Heart right ventricle (tissue), 16 donors: ENCODE results near the gene AGER. TPM values are rescaled to one million over a fixed set of nuclear protein-coding genes. Genes with fewer than 3 reads are reported as not detected.
A peak's percentile ranks its signal among the peaks of the same experiment; 100 is the strongest.

Source experiments
- ATAC-seq, 8 donors: fragments of 200-7000 bp; cut with Tn5 transposase; one replicate each; pipeline ENCODE4 v1.9.1; 2020; ENCODE audit warnings: mild to moderate bottlenecking in 8 of 8, moderate library complexity in 8 of 8, moderate number of reproducible peaks in 1 of 8
- DNase-seq, 2 donors: peaks; one replicate each; pipeline ENCODE4 v3.0.0-alpha.2; 2020
- H3K27ac ChIP-seq, 10 donors: fragments of 200-600 bp; sonication (generic) in 2 of 10; one replicate each; pipeline versions ENCODE4 v1.5.0 to v1.8.0; 2020 to 2022; ENCODE audit warnings: mild to moderate bottlenecking in 3 of 10
- H3K27me3 ChIP-seq, 7 donors: fragments of 200-600 bp; one replicate each; pipeline ENCODE4 v1.8.0; 2021 to 2022; ENCODE audit warnings: mild to moderate bottlenecking in 2 of 7
- H3K36me3 ChIP-seq, 9 donors: fragments of 200-600 bp; sonication (generic) in 1 of 9; one replicate each; pipeline versions ENCODE4 v1.5.0 to v1.8.0; 2020 to 2022; ENCODE audit warnings: mild to moderate bottlenecking in 2 of 9
- H3K4me1 ChIP-seq, 9 donors: fragments of 200-600 bp; sonication (generic) in 1 of 9; one replicate each; pipeline versions ENCODE4 v1.5.0 to v1.8.0; 2020 to 2022; ENCODE audit warnings: mild to moderate bottlenecking in 4 of 9
- H3K4me3 ChIP-seq, 10 donors: fragments of 200-600 bp; sonication (generic) in 2 of 10; one replicate each; pipeline versions ENCODE4 v1.5.0 to v1.8.0; 2020 to 2022; ENCODE audit warnings: mild to moderate bottlenecking in 7 of 10, moderate library complexity in 2 of 10
- H3K9me3 ChIP-seq, 11 donors: fragments of 200-600 bp in 10 of 11; sonication (generic) in 2 of 11; one replicate each; pipeline versions ENCODE4 v1.5.0 to v1.8.0; 2013 to 2022; ENCODE audit warnings: mild to moderate bottlenecking in 2 of 11, control low read depth in 1 of 11, moderate library complexity in 1 of 11
- WGBS, 2 donors: extraction: QIAGEN DNeasy Blood & Tissue Kit; methylation state at CpG; one replicate each; pipeline ENCODE4 v1.1.7; 2013; ENCODE audit warnings: inconsistent platforms in 1 of 2; 5-methylcytosine and 5-hydroxymethylcytosine counted together
- intact Hi-C, 10 donors: fragments of 100-400 bp; cut with DNase I; formaldehyde crosslinking; loops; one replicate each; pipeline versions ENCODE4 v1.11.1 to v1.14.2; 2022
- polyA plus RNA-seq, 2 donors: library from polyadenylated mRNA; stranded (reverse); fragments of 200-250 nt; gene quantifications; one replicate each; pipeline ENCODE4 v1.2.3, GENCODE V29; 2013
- total RNA-seq, 10 donors: library from RNA; stranded (reverse); fragmentation: NEBNext Ultra II Directional in 3 of 10; extraction: Animal tissue kit (Norgen Biotek cat#: 25700) in 3 of 10; gene quantifications; one replicate each; pipeline versions ENCODE4 v1.2.1 to v1.2.4, GENCODE V29; 2021 to 2023
- TF ChIP-seq, protein P1 (sequence below), 9 donors: fragments of 200-600 bp; sonication (generic) in 2 of 9; IDR thresholded peaks; one replicate each; pipeline versions ENCODE4 v1.5.0 to v1.8.0; 2021 to 2022; ENCODE audit warnings: antibody characterized with exemption in 9 of 9, mild to moderate bottlenecking in 5 of 9, moderate library complexity in 1 of 9
- donor health status: Arrhythmogenic right ventricular cardiomyopathy.
- donor health status: ischemic (EF 13 %, LVEDD 7.1; RV severe dilation, severe dysfunction).
- donor health status: healthy with polysubstance abuse.
- donor health status: DM: no; HTN: yes; CAD: no.
- donor health status: DM: no; HTN: no; CAD: no.
- donor health status: ischemic (EF 25% LVEDD 6.9; RV normal size, moderate dysfunction).
- donor health status: ischemic (EF 25% LVEDD 5.7; RV mildly dilated, moderate dysfunction).
- donor health status: healthy.
- donor health status: DM: yes; HTN: yes; CAD: no.
- donor health status: Ischemic cardiomyopathy.
- donor health status: ischemic (EF 35%, LVEDD 5.7; RV mildly dilated, moderate dysfunction).
- donor health status: nonischemic (EF 11% LVEDD 7.7; RV severe dilation, severe dysfunction).
- donor health status: DM: yes; HTN: yes; CAD: no.
- donor health status: PGD.
- donor health status: ischemic (EF 29% LVEDD 5.4; RV normal size, mild dysfunction).
- donor health status: nonischemic (EF 23%, LVEDD 6.1; RV moderate dilation, normal function).

AGER gene
- total and polyA plus RNA-seq, 12 donors, result 0.75 to 5.5 (median 3.1) TPM

DNA sequence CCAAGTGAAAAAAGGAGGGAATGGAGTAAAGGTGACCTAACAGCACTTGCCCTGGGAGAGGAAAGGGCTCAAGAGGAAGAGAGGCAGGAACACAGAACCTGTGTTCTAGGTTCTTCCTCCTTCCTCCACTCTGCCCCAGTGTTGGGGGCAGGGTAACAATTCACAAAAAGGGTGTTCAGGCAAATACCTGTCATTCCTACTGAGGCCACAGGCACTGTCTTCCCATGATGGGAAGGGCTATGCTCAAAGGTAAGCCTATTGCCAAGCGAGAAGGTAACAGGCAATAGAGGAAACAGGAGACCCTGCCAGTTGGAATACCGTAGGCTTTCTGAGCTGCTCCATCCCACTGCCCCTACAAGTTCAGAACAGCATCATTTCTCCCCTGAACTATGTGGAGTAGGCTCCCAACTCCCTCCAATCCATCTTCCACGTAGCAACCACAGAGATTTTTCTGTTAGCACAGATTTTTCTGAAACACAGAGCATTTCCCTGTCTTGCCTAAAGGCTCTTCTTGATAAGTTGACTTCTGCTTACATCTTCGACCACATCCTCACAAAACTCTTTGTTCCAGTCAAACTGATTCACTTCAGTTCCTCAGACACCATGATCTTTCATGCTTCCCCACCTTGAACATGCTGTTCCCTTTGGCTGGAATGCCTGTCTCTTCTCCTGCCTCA is 10.9 kb downstream of the AGER start:
- Histone ChIP-seq H3K4me1 (peaks cover 0 to 43% (median 23%) of the 10 kb centered on the region in 9 donors), H3K36me3 (peaks cover 0 to 31% (median 11%) of the 10 kb centered on the region in 9 donors), H3K27ac (peak overlapping the region in 1 of 10 donors; percentile 6), H3K4me3 (no peak overlapping the region), H3K9me3 (no peaks in the 10 kb centered on the region), H3K27me3 (no peaks in the 10 kb centered on the region)
- intact Hi-C loops, result loop anchor here in 4 of 10 donors (10.0 kb wide), 2 partner anchors 48 to 1032 kb away; partner anchors contain the start of genes ATF6B (in 3 of the 4), HSD17B8 (in 1 of the 4), RING1 (in 1 of the 4) and RXRB (in 1 of the 4)
- 78 to 82% methylated on average over 4 of the region's 4 CpGs for WGBS, 2 donors
- DNase-seq, result no peak
- ATAC-seq, result no peak
- TF ChIP-seq, protein P1, sequence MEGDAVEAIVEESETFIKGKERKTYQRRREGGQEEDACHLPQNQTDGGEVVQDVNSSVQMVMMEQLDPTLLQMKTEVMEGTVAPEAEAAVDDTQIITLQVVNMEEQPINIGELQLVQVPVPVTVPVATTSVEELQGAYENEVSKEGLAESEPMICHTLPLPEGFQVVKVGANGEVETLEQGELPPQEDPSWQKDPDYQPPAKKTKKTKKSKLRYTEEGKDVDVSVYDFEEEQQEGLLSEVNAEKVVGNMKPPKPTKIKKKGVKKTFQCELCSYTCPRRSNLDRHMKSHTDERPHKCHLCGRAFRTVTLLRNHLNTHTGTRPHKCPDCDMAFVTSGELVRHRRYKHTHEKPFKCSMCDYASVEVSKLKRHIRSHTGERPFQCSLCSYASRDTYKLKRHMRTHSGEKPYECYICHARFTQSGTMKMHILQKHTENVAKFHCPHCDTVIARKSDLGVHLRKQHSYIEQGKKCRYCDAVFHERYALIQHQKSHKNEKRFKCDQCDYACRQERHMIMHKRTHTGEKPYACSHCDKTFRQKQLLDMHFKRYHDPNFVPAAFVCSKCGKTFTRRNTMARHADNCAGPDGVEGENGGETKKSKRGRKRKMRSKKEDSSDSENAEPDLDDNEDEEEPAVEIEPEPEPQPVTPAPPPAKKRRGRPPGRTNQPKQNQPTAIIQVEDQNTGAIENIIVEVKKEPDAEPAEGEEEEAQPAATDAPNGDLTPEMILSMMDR (IDR thresholded peaks at IDR 0.05), result no peak

- Histone ChIP-seq H3K36me3 (peaks cover 0 to 51% (median 17%) of the 10 kb centered on the region in 9 donors), H3K27me3 (no peaks in the 10 kb centered on the region), H3K27ac (no peak overlapping the region), H3K4me3 (no peak overlapping the region), H3K4me1 (peaks cover 0 to 29% (median 12%) of the 10 kb centered on the region in 9 donors), H3K9me3 (no peaks in the 10 kb centered on the region)
- intact Hi-C loops, result loop anchor here in 4 of 10 donors (10.0 kb wide), 2 partner anchors 46 to 1034 kb away; partner anchors contain the start of genes ATF6B (in 3 of the 4), HSD17B8 (in 1 of the 4), RING1 (in 1 of the 4) and RXRB (in 1 of the 4)
- DNase-seq, result no peak
- TF ChIP-seq, protein P1 (IDR thresholded peaks at IDR 0.05), result no peak
- 94 to 95% methylated on average over 6 of the region's 6 CpGs for WGBS, 2 donors
- ATAC-seq, result no peak
These were observed 12.8 kb downstream of the AGER start for GRCh38 chr6:32171234-32171633.

DNA sequence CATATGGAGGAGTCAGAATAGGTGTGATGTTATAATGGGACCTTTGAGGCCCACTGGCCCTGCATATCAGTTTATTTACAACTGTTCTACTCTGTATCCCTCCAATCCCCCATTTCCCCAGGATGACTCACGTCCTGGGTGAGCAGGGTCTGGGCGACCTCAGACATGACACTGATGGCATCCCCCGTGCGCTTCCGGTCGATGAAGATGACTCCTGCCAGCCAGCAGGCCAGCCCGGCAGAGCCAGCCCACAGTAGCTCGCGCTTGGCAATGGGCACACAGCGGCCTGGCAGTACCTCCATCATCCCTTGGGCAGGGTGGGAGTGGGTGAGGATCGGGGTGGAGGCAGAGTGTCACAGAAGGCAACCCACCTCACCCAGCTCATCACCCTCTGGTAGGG is 13.8 kb downstream of the AGER start:
- peak overlapping the region in 1 of 10 donors; percentile 31 for H3K27ac ChIP-seq
- TF ChIP-seq, protein P1 (IDR thresholded peaks at IDR 0.05), result no peak
- H3K27me3 ChIP-seq, result no peaks in the 10 kb centered on the region
- no peak for ATAC-seq
- no peak for DNase-seq
- no peak overlapping the region for H3K4me3 ChIP-seq
- 91% methylated on average over 11 of the region's 11 CpGs for WGBS, 2 donors
- H3K4me1 ChIP-seq, result peaks cover 0 to 25% (median 10%) of the 10 kb centered on the region in 9 donors
- no peaks in the 10 kb centered on the region for H3K9me3 ChIP-seq
- intact Hi-C loops, result loop anchor here in 4 of 10 donors (10.0 kb wide), 2 partner anchors 45 to 1035 kb away; partner anchors contain the start of genes ATF6B (in 3 of the 4), HSD17B8 (in 1 of the 4), RING1 (in 1 of the 4) and RXRB (in 1 of the 4)
- peaks cover 0 to 60% (median 17%) of the 10 kb centered on the region in 9 donors for H3K36me3 ChIP-seq

GRCh38 chr6:32168807-32169591 is 15.1 kb downstream of the AGER start:
- no peak for DNase-seq
- H3K4me3 ChIP-seq, result no peak overlapping the region
- H3K36me3 ChIP-seq, result peaks cover 0 to 68% (median 17%) of the 10 kb centered on the region in 9 donors
- ATAC-seq, result peak in 2 of 8 donors; percentile 8 to 15
- H3K27ac ChIP-seq, result peak overlapping the region in 3 of 10 donors; percentile 19 to 64 (median 40)
- H3K4me1 ChIP-seq, result peaks cover 0 to 12% (median 0%) of the 10 kb centered on the region in 9 donors
- H3K9me3 ChIP-seq, result no peaks in the 10 kb centered on the region
- 74 to 75% methylated on average over 11 of the region's 11 CpGs for WGBS, 2 donors
- intact Hi-C loops, result no loop called here
- H3K27me3 ChIP-seq, result no peaks in the 10 kb centered on the region
- TF ChIP-seq, protein P1 (IDR thresholded peaks at IDR 0.05), result no peak
